ENCODE results near the gene DOP1A.

DNA sequence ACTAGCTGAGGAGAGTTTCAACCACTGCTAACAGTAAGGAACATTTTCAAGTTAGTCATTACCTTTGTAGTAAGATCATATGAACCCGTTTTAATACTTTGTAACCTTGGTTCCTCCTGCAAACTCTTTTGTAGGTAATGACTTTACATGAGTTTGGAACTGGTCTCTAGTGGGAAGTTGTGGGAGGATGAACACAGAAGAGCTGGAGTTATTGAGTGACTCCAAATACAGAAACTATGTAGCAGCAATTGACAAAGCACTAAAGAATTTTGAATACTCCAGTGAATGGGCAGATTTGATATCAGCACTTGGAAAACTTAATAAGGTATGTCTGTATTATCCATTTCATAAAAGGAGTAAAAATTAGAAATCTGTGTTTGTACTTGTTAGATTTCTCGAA is 29.3 kb downstream of the DOP1A start:
- TF ChIP-seq, protein P1, sequence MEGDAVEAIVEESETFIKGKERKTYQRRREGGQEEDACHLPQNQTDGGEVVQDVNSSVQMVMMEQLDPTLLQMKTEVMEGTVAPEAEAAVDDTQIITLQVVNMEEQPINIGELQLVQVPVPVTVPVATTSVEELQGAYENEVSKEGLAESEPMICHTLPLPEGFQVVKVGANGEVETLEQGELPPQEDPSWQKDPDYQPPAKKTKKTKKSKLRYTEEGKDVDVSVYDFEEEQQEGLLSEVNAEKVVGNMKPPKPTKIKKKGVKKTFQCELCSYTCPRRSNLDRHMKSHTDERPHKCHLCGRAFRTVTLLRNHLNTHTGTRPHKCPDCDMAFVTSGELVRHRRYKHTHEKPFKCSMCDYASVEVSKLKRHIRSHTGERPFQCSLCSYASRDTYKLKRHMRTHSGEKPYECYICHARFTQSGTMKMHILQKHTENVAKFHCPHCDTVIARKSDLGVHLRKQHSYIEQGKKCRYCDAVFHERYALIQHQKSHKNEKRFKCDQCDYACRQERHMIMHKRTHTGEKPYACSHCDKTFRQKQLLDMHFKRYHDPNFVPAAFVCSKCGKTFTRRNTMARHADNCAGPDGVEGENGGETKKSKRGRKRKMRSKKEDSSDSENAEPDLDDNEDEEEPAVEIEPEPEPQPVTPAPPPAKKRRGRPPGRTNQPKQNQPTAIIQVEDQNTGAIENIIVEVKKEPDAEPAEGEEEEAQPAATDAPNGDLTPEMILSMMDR (IDR thresholded peaks at IDR 0.05), result no peak
- no peak for TF ChIP-seq POLR2A (IDR thresholded peaks at IDR 0.05)
- no peak for TF ChIP-seq EP300 (IDR thresholded peaks at IDR 0.05)
